NCI-H2196 (cell line): ENCODE results near the gene SHB.

ENCODE experiments used
- DNase-seq: peaks from one replicate; lab custom pipeline; 2025; ENCODE audit not compliant: unreplicated experiment; lab: John Stamatoyannopoulos, UW

The SHB gene

DNA sequence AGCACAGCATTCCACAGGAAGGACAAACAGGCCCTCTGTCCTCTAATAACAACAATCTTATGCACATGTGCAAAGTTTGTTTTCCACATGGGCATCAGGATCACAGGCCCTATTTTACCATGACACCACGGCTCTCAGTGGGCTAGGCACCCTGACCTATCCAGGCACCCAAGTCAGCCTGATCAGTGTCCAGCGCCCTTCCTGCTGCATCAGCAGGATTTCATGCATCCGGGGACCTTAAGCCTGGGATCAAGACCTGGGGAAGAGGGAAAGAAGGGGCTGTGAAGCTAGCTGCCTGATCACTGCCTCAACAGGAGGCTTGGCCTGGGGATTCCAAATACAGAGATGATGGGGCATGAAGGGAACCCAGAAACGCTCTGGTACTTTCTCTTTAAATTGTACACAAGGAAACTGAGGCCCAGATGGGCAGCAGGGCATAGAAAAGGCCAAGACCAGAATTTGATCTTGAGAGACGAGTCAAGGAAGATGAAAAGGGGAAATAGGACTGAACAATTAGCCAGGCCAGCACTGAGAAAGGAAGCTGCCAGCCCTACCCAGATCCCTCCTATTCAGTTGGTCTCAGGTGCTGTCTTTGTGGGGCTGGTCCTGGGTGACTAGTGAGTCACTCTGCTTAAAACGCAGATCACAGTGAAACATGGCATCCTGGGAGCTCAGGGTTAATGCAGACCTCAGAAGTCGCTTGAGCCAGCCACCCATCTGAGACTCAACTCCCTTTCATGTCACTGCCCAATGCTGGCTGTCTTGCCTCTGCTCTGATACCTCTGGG lies 57.9 kb downstream of the SHB start:
- DNase-seq = no peak

- no peak for DNase-seq
These were observed 59.0 kb downstream of the SHB start for GRCh38 chr9:38009990-38010389.

GRCh38 chr9:38009035-38009501 lies 60.0 kb downstream of the SHB start:
- DNase-seq = no peak

DNA sequence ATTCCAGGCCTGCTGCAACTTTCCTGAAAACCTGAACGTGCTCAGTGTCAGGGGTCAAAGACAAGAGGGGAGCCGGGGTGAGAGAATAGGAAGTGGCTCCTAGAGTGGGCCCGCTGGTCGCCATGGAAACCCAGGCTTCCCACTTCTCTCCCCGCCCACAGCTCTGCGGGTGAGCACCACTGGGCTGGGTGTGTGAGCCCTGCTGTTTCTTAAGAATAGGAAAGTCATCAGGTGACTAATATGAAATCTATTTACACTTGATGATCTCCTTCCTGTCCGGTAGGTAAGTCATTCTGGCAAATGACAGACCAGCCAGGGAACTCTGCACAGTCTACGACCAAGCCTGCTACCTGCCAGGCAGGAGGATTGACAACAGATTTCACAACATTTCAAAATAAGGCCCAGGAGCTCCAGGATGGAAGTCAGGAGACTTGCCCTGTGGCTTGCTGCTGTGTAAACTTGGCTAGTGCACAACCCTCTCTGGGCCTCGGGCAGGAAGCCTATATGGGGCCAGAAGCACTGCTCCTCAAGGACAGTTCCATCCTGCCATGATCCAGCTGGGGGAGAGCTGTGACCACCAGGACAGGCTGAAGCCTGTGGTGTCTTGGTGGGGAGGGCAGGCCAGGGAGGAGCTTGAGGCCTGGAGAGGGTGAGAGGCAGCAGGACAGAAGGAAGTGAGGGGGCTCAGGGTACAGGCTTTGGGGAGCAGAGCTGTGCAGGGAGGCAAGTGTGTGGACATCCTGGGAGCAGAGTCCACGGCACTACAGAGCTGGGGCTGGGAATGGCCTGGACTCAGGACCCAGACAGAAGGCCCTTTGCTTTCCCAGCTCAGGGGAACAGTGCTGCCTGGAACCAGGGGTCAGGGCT lies 60.6 kb downstream of the SHB start:
- peak; percentile 59 for DNase-seq

- no peak for DNase-seq
These were observed 62.0 kb downstream of the SHB start for GRCh38 chr9:38007016-38007415.

DNA sequence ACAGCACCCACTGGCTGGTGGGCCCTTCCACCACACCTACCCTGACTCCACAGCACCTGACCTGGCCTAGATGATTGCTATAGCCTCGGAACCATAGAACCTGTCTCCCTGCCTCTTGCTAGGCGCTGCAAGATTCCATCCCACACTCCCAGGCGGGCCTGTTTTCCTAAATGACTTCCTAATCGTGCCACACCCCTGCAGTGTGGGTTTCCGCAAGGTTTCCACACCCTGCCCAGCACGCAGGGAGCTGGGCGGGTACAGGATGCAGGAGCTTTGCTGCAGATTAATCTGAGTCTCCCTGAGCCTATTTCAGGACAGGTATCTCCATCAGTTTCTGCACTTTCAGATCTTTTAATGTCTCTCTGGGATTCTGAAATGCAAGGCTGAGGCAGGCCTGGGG lies 62.9 kb downstream of the SHB start:
- no peak for DNase-seq

DNA sequence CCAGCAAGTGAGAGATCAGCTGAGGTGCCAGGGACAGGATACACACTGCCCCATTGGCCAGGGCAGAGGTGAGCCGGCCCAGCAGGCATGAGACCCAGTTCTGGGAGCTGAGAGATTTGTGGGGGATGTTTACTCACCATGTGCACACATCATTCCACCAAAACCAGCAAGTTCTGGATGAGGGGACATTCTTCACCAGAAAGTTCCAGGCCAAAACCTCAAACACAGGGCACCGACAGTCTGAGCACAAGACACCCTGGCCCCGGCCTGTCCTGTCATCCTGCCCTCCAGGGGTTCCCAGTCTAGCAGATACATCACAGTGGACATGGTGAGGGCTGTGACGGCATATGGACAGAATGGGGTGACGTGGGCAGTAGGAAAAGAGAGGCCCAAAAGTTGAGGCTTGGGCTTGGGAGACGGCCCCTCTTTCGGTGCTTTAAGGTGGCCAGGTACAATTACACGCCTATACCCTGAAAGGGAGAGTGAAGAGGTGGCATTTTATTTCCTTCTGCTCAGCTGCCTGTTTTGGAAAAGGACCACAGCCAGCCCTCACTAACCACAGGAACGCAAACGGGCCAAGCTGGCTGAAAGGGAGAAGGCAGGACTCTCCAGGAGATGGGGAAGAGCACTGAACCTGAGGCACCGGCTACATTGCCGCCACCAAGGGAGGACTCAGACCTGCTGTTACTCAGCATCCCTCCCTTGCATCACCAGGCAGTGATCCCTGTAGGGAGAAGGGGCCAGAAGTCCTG lies 64.0 kb downstream of the SHB start:
- no peak for DNase-seq

DNA sequence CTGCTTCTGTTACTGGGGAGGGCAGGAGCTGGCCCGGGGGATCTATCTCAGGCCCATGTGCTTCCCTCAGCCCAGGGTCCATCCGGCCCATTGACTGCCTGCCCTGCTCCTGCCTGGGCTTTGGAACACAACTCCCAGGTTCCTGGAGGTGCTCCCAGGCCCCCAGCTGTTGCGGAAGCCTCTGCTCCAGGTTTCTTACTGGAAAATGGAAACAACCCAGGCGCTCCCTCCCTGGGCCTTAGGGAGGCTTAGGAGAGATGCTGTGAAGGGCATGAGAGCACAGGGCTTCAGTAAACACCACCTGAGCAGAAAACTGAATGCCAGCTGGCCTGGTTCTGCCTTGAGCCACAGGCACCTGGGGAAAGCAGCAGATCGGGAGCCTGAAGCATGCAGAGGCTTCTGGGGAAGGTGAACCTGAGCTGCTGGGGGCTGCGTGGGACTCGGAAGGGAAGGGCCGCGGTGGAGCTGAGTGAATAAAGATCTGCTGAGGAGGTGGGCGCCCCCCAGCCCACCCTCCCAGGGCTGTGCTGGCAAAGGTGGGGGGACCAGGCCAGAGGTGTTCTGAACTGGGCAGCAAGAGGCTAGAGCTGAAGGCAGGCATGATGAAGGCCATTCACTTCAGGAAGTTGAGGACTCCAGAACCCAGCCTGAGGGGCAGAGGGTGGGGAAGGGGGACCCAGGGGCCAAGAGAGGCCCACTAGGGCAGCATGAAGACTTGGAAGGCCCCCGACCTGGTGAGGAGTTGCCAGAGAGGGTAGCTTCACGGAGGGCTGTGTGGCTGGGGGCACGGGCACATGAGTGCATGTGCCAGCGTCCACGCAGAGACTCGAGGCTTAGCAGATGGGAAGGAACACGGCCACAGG lies 64.8 kb downstream of the SHB start:
- DNase-seq = no peak

DNA sequence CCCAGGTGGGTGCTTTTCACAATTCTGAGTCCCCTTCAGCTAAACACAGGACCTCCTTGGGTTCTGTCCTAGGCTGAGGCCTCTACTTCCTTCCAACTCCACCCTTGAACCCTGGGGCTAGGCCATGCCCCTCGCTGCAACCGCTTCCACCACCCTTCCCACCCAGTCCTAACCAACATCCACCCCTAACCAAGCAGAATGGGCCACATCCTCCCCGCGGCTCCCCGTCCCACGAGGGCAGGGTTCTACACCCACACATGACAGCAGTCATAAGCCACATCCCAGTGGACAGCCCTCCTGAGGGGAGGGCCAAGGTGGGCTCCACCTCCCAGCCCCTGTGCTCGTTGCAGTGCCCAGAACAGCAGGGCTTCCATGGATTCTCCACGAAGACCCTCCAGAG lies 65.8 kb downstream of the SHB start:
- no peak for DNase-seq

GRCh38 chr9:38001430-38001829 lies 67.6 kb downstream of the SHB start:
- DNase-seq = no peak

DNA sequence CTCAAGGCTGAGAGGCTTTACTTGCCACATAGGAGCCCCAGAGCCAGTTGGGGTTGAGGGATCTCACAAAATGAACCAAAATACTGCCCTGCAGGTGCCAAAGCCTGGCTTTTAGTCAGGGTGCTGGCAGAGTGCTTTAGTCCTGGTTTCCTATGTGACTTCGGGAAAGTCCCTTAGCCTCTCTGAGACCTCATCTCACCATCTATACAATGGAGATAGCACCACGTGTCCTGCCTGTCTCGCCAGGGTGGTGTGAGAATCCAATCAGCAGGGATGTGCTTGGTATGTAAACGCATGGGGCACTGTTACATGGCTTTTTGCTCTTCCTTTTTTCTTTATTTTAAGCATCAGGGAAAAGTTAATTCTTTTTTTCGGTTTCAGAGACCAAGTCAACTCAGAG lies 68.3 kb downstream of the SHB start:
- no peak for DNase-seq

GRCh38 chr9:38000332-38000731 lies 68.7 kb downstream of the SHB start:
- DNase-seq = no peak

DNA sequence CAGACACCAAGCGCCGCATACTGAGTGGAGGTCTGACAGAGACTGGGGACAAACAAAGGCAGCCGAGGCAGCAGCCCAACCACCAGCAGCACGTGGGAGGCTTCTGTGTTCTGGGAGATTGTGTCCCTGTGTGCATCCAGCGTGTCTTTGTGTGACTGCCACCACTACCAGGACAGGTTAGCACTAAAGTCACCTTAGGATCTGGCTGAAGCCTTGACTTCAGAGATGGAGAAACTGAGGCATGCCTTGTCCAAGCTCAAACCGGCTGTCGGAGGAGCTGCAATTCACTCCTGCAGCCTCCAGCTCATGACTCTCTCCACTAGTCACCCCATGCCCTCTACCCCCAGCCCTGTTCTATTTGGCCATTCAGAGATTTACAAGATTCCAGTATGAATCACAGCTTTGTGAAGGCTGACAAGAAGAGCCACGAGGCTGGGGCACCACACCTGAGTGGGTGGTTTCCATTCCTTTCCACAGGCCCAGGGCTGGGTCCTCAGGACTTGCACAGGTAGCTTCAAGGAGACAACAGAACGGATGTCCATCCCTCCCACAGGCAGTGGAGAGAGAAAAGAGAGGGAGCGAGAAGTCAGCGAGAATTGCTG lies 69.3 kb downstream of the SHB start:
- DNase-seq = no peak

DNA sequence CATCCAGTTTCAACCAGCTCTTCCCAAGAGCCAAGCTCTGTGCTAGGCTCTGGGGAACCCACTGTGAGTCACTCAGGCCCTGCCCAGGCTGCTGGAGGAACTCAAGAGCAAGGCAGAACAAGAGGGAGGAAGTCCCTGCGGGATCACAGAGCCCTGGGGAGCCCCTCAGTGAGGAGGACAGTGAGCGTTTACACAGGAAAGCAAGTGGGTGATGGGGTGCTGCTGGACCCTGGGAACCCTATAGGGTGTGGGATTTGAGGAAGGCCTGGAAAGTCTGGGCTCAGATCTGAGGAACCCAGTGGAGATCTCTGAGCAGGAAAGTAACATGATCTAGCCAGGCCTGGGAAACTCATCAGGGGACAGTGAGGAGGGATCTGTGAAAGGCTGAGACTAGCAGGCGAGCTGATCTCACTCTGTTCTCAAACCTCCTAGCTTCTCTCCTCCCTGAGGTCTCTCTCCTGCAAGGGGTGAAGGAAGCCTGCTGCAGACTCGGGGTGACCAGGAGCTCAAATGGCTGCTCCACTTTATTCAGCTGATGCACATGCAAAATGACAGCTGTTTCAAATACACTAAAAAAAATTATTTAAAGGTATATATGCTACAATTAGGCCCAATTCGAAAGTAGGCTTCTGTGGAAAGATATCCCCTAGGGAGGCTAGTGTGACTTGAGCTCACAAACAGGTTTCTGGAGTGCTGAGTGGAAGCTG lies 70.0 kb downstream of the SHB start:
- no peak for DNase-seq

DNA sequence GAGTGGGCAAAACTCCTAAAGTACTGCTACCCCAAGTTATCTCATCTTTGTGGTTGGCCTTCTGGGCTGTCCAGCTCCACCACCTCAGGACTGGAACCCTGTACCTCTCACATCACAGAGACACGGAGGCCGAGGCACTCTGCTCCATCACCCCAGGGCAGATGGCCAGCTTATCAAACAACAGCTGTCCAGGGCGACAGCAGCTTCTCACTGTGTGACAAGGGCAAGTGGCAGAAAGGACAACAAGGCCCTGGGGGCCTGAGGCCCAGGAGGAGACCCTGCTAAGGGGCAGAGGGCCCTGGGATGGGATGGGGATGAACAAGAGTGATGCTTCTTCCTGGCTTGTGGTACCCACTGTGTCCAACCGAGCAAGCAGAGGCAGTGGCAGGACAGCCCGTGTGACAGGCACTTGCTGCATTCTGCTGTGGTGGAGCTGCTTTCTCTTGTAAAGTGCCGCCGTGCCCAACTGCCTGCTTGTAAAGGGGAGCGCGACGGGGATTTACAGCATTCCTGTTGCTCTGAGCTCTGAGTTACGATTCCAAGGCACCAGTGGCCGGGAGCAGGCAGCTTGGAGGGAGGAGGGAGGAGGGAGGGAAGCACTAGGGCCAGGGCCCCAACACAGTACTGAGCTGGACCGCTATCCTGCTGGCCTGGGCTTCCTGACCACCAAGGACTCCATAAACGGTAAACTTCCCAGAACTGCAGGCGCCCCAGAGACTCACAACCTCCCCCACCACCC lies 71.2 kb downstream of the SHB start:
- no peak for DNase-seq

DNA sequence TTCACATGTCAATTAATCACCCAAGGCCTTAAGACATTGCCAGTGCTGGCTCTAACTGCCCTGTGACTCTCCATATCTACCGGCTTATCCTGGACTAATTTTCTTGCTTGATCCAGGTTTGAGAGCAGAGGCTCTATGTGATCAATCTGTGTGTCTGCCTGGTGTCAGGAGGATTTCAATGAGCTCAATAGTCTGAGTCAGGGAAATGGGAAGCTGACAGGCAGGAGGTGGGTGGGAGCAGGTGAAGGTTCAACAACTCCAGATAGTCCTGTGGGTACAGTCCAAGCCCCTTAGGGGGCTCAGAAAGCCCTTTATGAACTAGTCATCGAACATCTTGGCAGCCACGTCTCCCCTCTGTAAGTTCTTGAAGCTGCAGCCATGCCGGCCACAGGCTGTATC lies 72.2 kb downstream of the SHB start:
- no peak for DNase-seq

DNA sequence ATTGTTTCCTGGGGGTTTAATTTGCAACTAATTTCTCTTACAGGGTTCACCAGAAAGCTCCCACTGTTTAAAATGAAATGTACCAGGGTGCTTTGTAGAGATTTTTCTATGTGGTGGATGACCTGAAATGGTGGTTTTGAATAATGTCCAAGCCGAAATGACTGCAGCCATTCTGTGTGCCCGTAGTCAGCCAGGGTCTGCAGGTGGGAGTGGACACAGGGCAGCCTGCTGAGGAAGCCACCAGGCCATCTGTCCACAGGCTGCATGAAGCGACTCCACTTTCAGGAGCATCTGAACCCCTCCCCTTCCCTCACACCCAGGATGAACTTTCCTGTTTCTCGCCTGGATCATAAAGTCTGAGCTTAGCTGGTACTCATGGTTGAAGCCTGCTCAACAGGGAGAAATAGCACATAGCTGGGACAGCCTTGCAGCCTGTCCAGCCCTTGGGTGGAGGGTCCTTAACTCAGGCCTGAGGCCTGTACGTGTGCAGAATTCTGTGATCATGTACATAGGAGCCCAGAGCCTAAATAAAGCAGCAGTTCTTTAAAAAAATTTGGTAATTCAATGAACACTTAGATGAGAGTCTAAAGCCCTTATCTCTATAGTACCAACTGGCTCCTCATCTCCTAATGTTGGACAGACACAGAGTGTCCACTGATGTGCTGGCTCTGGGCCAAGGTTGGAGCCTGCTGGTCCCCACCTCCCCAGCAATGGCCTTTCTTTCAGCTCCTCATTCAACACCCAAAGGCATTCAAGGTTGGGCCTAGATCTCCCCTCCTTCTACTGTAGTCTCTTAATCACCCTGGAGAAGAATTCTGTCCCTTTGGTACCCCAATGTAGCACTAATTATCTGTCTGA lies 72.8 kb downstream of the SHB start:
- DNase-seq = no peak

DNA sequence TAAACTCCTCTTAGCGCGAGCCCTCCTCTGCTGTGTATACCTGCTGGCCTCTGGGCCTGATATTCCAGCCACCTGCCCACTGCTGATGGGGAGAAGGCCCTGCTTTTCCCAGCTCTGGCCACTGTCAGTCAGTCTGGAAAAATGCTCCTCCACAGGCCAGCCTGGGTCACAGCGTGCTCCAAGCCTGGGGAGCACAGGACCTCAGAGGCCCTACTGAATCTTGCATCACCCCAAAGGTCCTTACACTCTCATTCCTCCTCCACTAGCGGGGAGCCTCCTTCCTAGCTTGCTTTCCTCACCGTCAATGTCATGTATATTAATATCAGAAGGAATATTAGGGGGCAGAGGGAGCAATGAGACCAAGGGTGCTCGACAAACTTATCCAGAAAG lies 73.7 kb downstream of the SHB start:
- no peak for DNase-seq
